ENCODE measurements around the gene GK.

Gene GK

GRCh38 chrX:30659421-30659820 lies 6.2 kb downstream of the GK start:
- TF ChIP-seq, protein P1, sequence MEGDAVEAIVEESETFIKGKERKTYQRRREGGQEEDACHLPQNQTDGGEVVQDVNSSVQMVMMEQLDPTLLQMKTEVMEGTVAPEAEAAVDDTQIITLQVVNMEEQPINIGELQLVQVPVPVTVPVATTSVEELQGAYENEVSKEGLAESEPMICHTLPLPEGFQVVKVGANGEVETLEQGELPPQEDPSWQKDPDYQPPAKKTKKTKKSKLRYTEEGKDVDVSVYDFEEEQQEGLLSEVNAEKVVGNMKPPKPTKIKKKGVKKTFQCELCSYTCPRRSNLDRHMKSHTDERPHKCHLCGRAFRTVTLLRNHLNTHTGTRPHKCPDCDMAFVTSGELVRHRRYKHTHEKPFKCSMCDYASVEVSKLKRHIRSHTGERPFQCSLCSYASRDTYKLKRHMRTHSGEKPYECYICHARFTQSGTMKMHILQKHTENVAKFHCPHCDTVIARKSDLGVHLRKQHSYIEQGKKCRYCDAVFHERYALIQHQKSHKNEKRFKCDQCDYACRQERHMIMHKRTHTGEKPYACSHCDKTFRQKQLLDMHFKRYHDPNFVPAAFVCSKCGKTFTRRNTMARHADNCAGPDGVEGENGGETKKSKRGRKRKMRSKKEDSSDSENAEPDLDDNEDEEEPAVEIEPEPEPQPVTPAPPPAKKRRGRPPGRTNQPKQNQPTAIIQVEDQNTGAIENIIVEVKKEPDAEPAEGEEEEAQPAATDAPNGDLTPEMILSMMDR (IDR thresholded peaks at IDR 0.05): no peak

DNA sequence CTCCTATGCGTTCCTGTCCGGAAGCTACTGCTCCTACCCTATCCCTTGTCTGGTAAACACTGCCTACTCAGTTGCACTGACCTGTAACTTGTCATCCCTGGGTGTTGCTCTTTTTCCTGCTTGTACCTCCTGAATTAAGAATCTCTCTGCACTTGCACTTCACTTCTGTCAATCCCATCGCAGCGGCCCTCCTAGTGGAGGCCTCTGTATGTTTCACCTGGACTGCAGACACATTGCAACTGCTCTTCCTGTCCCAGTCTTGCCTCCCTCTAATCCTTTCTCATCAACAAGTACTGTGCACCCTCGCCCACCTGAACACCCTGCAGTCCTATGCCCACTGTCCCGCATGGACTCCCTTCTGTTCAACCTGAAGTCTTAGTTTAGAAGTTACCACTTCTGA lies 8.0 kb downstream of the GK start:
- TF ChIP-seq, protein P1 (IDR thresholded peaks at IDR 0.05): no peak

DNA sequence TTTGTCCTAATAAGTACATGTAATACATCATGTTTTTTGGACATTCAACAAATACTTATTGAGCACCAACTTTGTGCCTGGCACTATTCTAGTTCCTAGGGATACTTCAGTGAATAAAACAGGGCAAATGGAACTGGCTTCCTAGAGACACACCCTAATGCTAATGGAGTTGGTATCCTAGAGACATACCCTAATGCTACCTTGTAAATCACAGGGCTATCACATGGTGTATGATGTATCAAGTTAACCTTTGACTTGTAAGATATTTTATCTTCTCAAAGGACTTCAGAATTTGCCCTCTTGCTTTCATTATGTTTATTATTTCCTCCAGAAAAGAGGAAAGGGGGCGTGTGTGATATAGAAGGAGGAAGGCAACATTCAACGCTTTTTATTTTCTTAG lies 10.1 kb downstream of the GK start:
- TF ChIP-seq, protein P1 (IDR thresholded peaks at IDR 0.05): no peak

DNA sequence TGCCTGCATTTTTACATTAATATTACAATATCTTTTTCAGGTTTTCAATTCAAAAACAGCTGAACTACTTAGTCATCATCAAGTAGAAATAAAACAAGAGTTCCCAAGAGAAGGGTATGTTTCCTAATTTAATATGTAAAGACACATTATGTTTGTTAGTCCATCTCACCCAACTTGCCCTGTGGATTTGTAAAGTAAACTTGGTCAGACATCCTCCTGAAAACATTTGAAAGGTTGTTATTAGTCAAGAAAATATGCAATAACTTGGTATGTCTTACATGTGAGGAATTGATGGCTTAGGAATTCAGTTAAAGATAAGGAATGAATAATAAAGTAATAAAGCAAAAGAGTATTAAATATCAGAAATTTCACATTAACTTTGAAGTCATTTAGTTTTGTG lies 12.2 kb downstream of the GK start:
- TF ChIP-seq, protein P1 (IDR thresholded peaks at IDR 0.05): no peak

DNA sequence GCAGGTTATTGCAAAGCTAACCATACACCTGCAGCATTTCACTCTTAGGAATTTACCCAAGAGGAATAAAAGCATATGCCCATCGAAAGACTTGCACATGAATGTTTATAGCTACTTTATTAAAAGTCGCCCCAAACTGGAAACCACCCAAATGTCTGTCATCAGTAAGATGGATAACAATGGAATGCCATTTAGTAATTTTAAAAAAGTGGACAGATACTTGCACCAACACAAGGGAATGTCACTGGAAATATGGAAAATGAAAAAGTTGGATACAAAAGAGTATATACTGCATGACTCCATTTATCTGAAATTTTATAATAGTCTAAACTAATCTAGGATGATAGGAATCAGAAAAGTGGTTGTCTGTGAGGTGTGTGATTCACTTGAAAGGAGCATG lies 12.9 kb downstream of the GK start:
- TF ChIP-seq, protein P1 (IDR thresholded peaks at IDR 0.05): no peak

DNA sequence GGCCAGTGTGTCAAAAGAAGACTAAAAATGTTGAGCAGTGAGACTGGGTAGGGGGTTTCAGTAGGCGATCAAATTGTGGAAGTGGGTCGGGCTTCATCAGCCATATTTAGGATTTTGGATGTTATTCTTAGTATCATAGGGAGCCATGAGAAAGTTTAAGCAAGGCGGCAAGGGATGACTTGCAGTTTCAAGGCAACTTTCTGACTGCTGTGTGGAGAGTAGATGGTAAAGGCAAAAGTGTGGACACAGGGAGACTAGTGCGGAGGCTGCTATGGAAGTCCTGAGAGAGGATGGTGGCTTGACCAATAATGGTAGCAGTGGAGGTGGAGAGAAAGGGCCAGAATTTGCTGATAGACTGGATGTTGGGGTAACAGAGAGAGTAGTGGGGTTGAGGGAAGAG lies 15.4 kb downstream of the GK start:
- TF ChIP-seq, protein P1 (IDR thresholded peaks at IDR 0.05): no peak

DNA sequence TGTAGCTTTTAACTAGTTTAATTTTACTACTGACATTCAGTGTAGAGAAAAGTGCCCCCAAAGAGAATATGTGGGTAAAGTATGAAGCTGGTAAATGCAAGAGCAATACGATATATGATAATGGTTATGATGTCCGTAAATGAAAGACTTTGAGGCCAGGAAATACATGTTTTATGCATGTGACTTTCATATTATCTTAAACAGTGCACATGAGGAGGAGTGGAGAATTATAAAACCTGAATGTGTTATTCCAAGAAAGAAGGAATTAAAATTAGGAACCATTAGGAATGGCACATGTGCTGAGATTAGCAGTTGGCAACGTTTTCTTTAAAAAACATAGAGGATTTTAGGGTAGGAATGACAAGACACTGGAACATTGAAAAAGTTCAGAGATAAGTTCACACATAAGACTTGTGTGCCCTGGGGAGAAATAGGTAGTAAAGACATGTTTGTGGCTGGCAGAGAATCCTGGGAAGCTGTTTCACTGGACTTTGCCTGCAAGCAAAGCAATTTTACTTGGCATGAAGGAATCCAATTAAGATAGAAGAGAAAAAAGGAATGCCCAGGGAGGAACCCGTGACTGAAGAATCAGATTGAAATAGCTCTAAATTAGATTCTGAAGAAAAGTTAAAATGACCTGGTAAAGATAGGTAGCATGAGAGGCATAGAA lies 20.0 kb downstream of the GK start:
- TF ChIP-seq, protein P1 (IDR thresholded peaks at IDR 0.05): no peak
